HepG2 (cell line): Measurements from ENCODE around the gene PSMD8. TPM values are rescaled to one million over a fixed set of nuclear protein-coding genes. Genes with fewer than 3 reads are reported as not detected.
A peak's percentile ranks its signal among the peaks of the same experiment; 100 is the strongest.

Experiments used
- ELF3 ChIP-seq: IDR thresholded peaks from 2 replicates; pipeline ENCODE4 v1.6.1; 2016; ENCODE audit warnings: missing genetic modification reagents, missing compliant biosample characterization
- HOXA5 ChIP-seq: sonication (generic); formaldehyde crosslinking; IDR thresholded peaks from 2 replicates; pipeline ENCODE4 v1.4.0; 2020; ENCODE audit warnings: missing genetic modification reagents
- IKZF5 ChIP-seq: IDR thresholded peaks from 2 replicates; pipeline ENCODE4 v1.6.1; 2018; ENCODE audit warnings: missing genetic modification reagents, mild to moderate bottlenecking, missing compliant biosample characterization
- KLF16 ChIP-seq, 2 experiments: sonication (generic) in 1 of 2; formaldehyde crosslinking in 1 of 2; IDR thresholded peaks; 2 replicates each; pipeline versions ENCODE4 v1.6.1 to v1.8.0; 2016 to 2023; ENCODE audit warnings: missing genetic modification reagents in 2 of 2, missing compliant biosample characterization in 1 of 2
- PAXIP1 ChIP-seq: sonication (generic); formaldehyde crosslinking; conservative IDR thresholded peaks from 2 replicates; pipeline ENCODE4 v1.4.0; 2020; ENCODE audit warnings: mild to moderate bottlenecking, missing genetic modification reagents, moderate library complexity
- PHF5A ChIP-seq: IDR thresholded peaks from one replicate; pipeline ENCODE4 v1.6.1; 2018; ENCODE audit warnings: low read depth, missing genetic modification reagents; ENCODE audit not compliant: unreplicated experiment
- STAT5B ChIP-seq: sonication (generic); formaldehyde crosslinking; IDR thresholded peaks from 2 replicates; pipeline ENCODE4 v1.4.0; 2020; ENCODE audit warnings: missing genetic modification reagents
- THRA ChIP-seq: sonication (generic); formaldehyde crosslinking; IDR thresholded peaks from 2 replicates; pipeline ENCODE4 v1.4.0; 2020; ENCODE audit warnings: missing genetic modification reagents, borderline replicate concordance
- ZC3H13 ChIP-seq: sonication (generic); formaldehyde crosslinking; IDR thresholded peaks from 2 replicates; pipeline ENCODE4 v1.8.1; 2023; ENCODE audit warnings: mild to moderate bottlenecking, missing genetic modification reagents, moderate library complexity
- ZKSCAN8 ChIP-seq: IDR thresholded peaks from 2 replicates; pipeline ENCODE4 v1.6.1; 2016; ENCODE audit warnings: borderline replicate concordance, missing genetic modification reagents, missing compliant biosample characterization
- ZNF20 ChIP-seq: sonication (generic); formaldehyde crosslinking; IDR thresholded peaks from 2 replicates; pipeline ENCODE4 v1.4.0; 2020; ENCODE audit warnings: mild to moderate bottlenecking, moderate library complexity, missing genetic modification reagents
- ZNF296 ChIP-seq: sonication (generic); formaldehyde crosslinking; conservative IDR thresholded peaks from 2 replicates; pipeline ENCODE4 v1.5.0; 2020; ENCODE audit warnings: mild to moderate bottlenecking, missing genetic modification reagents
- ZNF563 ChIP-seq: sonication (generic); formaldehyde crosslinking; IDR thresholded peaks from 2 replicates; pipeline ENCODE4 v1.8.0; 2022; ENCODE audit warnings: mild to moderate bottlenecking, moderate library complexity, missing genetic modification reagents
- ZNF619 ChIP-seq: sonication (generic); formaldehyde crosslinking; IDR thresholded peaks from 2 replicates; pipeline ENCODE4 v1.4.0; 2020; ENCODE audit warnings: mild to moderate bottlenecking, missing genetic modification reagents
- ZNF720 ChIP-seq: sonication (generic); formaldehyde crosslinking; IDR thresholded peaks from 2 replicates; pipeline ENCODE4 v1.4.0; 2020; ENCODE audit warnings: missing genetic modification reagents
- ZNF883 ChIP-seq: sonication (generic); formaldehyde crosslinking; IDR thresholded peaks from 2 replicates; pipeline ENCODE4 v1.5.1; 2020; ENCODE audit warnings: mild to moderate bottlenecking, missing genetic modification reagents; ENCODE audit errors: not compliant biosample characterization
- ZSCAN25 ChIP-seq: sonication (generic); formaldehyde crosslinking; IDR thresholded peaks from 2 replicates; pipeline ENCODE4 v1.8.0; 2022; ENCODE audit warnings: mild to moderate bottlenecking, missing genetic modification reagents
- polyA plus RNA-seq, 8 experiments: library from polyadenylated mRNA; depleted of rRNA in 3 of 8; stranded (reverse) in 7 of 8; unstranded in 1 of 8; fragments of >200 nt; fragmentation: Illumina TruSeq in 4 of 8; extraction: Trizol in 4 of 8; gene quantifications; 2 replicates each; pipeline versions ENCODE4 v1.2.1 to v1.2.3, GENCODE V29; 2011 to 2016; ENCODE audit warnings: low read depth in 4 of 8, missing spikeins in 1 of 8, mixed read lengths in 1 of 8; ENCODE audit not compliant: insufficient read depth in 1 of 8
- total RNA-seq, 5 experiments: library from RNA; depleted of rRNA; stranded (reverse); fragments of >200 nt; fragmentation: Illumina TruSeq; extraction: Trizol; gene quantifications; 2 replicates each; pipeline ENCODE4 v1.2.3, GENCODE V29; 2016; ENCODE audit warnings: low read depth in 1 of 5
- TF ChIP-seq, protein P1 (sequence below): IDR thresholded peaks from 2 replicates; pipeline ENCODE4 v1.6.1; 2016; ENCODE audit warnings: low read depth

Gene PSMD8
- total and polyA plus RNA-seq, 2 of the 13 experiments (the other 11 are each of a cell fraction or from before 2014, with no cell fraction given) = 162 to 296 TPM

DNA sequence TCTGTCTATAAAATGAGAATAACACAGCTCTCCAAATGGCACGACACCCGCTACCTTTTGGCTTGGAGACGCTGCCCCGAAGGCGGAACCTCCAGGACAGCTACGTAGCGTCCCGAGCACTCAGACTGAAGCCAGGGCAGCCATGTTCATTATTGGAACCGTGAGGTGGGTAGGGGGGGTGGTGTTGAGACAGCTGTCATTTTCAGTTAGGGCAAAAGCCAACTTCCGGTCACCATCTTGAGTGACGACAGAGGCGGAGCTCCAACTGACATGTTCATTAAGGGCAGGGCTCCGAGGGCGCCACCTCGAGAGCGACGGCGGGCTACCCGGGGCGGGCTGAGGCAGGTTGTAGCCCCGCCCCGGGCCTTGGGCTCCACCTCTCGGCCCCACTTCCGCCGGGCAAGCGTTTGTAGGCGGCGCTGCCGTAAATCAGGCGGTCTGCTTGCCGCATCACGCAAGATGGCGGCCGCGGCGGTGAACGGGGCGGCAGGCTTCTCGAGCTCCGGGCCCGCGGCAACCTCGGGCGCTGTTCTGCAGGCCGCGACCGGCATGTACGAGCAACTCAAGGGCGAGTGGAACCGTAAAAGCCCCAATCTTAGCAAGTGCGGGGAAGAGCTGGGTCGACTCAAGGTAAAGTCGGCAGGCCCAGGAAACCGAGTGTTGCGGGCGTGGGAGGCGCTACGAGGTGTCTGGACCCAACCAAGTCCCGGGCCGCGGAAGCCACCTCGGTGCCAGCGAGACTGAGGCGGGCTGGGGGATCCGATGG lies at the start of gene PSMD8 (continued):
- TF ChIP-seq ZNF619 (CRISPR knock-in tag) (peak; percentile 77; the same call in 1 of the 2 replicates), ZNF296 (CRISPR knock-in tag) (no peak), ZNF883 (CRISPR knock-in tag) (peak; percentile 72), KLF16 (CRISPR knock-in tag; IDR thresholded peaks at IDR 0.05) (peak in 1 of 2 experiments; percentile 78; a peak in 2 of 4 replicates), IKZF5 (CRISPR knock-in tag) (peak; percentile 65; the same call in 1 of the 2 replicates), ZKSCAN8 (CRISPR knock-in tag) (peak; percentile 58; the same call in 1 of the 2 replicates), ZSCAN25 (CRISPR knock-in tag) (peak; percentile 68; the same call in 1 of the 2 replicates), THRA (CRISPR knock-in tag) (peak; percentile 27; the same call in 1 of the 2 replicates), ZNF20 (CRISPR knock-in tag) (no peak), PHF5A (CRISPR knock-in tag) (no peak), ELF3 (CRISPR knock-in tag) (peak; percentile 77), ZNF563 (CRISPR knock-in tag) (peak; percentile 72; the same call in 1 of the 2 replicates), ZC3H13 (CRISPR knock-in tag) (0 out of 2 replicates have a peak, but pooled peaks have one; percentile 50), PAXIP1 (CRISPR knock-in tag) (peak; percentile 41), HOXA5 (CRISPR knock-in tag) (no peak), STAT5B (CRISPR knock-in tag) (no peak), ZNF720 (no peak)
- TF ChIP-seq, protein P1, sequence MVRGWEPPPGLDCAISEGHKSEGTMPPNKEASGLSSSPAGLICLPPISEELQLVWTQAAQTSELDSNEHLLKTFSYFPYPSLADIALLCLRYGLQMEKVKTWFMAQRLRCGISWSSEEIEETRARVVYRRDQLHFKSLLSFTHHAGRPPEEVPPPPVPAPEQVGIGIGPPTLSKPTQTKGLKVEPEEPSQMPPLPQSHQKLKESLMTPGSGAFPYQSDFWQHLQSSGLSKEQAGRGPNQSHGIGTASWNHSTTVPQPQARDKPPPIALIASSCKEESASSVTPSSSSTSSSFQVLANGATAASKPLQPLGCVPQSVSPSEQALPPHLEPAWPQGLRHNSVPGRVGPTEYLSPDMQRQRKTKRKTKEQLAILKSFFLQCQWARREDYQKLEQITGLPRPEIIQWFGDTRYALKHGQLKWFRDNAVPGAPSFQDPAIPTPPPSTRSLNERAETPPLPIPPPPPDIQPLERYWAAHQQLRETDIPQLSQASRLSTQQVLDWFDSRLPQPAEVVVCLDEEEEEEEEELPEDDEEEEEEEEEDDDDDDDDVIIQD (CRISPR knock-in tag) = no peak
